CD4-positive, alpha-beta T cell treated with Interleukin-6 at 100 ng/mL for 8 hours (primary cell): ENCODE measurements around the gene CD302.
"Not testable (repeated sequence)": the region's sequence is repeated elsewhere in the genome, so short reads cannot be mapped to it uniquely, and the experiment has no call there.

ENCODE experiments used
- DNase-seq: peaks from one replicate; pipeline ENCODE4 v3.0.0-alpha.2; 2020; ENCODE audit warnings: mixed read lengths, low spot score

CD302 gene, protein sequence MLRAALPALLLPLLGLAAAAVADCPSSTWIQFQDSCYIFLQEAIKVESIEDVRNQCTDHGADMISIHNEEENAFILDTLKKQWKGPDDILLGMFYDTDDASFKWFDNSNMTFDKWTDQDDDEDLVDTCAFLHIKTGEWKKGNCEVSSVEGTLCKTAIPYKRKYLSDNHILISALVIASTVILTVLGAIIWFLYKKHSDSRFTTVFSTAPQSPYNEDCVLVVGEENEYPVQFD

DNA sequence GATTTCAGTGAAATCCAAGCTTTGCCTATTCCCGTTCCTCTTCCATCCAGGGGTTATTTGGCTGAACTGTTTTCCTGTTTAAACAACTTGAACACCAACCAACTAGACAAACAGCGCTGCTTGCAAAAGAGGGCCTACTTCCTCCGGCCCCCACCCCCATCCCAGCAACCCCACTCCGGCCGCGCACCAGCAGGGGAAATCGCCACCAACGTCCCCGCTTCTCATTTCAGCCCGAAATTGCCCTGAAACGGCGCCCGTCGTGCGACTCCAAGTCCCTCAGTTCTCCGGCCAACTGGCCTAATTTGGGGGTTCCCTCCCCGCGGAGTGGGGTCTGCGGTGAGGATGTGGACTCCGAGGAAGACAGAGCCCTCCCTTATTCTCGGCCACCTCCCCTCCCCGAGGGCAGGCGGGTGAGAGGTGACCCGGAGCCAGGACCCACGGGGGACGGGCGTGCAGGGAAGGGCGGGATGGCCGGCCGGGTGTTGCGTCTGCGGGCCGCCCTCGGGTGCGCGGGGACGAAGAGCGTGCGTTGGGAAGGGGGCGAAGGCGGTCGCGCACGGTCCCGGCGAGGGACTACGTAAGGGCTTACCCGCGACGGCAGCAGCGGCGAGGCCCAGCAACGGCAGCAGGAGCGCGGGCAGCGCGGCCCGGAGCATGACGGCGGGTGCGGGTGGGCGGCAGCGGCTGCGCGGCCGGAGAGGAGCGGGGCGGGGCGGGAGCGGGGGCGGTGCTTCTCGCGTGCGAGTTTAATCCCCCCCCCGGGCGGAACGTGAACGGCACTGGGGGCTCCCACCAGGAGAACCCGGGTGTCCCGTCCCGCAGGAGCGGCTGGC is at the start of gene CD302:
Gene CD302, minus strand, starts transcription at position 666 of the 833 bp plus-strand sequence. Its CDS starts 10 bp downstream, at position 656.
- no peak for DNase-seq

GRCh38 chr2:159846564-159846963 is 48.6 kb upstream of the CD302 start:
- DNase-seq, result no peak

- no peak for DNase-seq
These were observed 42.6 kb upstream of the CD302 start for GRCh38 chr2:159840616-159841015.

GRCh38 chr2:159832858-159833257 is 34.9 kb upstream of the CD302 start:
- DNase-seq, result no peak

- DNase-seq, result no peak
These were observed 34.0 kb upstream of the CD302 start for GRCh38 chr2:159832026-159832425.

DNA sequence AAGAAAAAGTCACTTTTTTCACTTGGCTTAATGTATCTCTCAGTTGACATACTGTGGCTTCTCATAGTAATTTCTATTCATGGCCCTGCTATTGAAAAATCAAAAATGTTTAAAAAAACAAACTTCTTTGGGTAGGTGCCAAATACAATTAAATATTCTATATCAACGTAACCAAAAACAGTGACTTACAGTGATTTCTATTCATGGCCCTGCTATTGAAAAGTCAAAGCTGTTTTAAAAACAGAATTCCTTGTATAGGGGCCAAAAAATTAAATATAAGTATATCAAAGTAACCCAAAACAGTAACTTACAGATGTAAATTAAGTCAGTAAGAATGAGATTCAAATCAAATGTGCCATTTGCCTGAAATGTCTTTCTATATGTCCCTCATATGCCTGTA is 31.4 kb upstream of the CD302 start:
- DNase-seq, result no peak

DNA sequence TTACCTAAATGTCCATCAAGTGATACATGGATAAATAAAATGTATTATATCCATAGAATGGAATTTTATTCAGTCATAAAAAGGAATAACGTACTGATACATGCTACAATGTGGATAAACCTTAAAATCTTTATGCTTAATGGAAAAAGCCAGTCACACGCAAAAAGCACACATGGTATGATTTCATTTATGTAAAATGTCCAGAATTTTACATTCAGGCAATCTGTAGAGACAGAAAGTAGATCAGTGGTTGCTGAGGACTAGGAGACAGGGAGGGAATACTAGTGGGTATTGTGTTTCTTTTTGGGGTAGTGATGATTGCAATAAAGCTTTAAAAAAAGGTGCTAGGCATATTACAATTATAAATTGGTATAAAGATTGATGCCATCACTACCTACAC is 30.7 kb upstream of the CD302 start:
- no peak for DNase-seq

DNA sequence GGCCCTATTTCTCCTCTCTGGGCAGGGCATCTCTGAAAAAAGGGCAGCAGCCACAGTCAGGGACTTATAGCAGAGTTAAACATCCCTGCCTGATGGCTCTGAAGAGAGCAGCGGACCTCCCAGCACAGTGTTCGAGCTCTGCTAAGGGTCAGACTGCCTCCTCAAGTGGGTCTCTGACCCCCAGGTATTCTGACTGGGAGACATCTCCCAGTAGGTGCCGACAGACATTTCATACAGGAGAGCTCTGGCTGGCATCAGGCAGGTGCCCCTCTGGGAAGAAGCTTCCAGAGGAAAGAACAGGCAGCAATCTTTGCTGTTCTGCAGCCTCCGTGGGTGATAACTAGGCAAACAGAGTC is 24.4 kb upstream of the CD302 start:
- DNase-seq, result not testable (repeated sequence)

DNA sequence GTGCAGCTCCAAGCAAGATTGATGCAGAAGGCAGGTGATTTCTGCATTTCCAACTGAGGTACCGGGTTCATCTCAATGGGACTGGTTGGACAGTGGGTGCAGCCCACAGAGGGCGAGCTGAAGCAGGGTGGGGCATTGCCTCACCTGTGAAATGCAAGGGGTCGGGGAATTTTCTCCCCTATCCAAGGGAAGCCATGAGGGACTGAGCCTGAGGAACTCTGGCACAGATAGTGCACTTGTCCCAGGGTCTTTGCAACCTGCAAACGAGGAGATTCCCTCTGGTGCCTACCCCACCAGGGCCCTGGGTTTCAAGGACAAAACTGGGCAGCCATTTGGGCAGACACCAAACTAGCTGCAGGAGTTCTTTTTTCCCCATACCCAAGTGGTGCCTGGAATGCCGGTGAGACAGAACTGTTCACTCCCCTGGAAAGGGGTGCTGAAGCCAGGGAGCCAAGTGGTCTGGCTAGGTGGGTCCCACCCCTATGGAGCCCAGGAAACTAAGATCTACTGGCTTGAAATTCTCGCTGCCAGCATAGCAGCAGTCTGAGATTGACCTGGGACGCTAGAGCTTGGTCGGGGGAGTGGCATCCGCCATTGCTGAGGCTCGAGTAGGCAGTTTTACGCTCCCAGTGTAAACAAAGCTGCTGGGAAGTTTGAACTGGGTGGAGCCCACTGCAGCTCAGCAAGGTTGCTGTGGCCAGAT is 23.9 kb upstream of the CD302 start:
- not testable (repeated sequence) for DNase-seq

DNA sequence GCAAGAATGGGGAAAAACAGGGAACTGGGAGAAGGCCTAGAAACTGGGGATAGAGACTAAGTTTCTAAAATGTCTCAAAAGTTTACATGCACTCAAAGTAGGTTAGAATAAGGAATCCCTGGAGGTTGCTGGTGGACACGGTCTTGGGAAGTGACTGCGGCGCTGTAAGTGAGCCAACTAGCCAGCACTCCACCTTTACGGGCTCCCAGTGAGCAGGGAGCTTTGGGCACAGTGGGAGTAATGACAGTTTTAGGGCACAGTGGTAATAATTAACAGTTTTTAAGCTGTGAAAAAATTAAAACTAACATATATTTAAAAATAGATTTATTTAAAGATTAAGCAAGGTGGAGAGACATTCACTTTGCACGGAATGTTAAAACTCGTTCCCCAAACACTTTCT is 20.9 kb upstream of the CD302 start:
- no peak for DNase-seq

- DNase-seq, result no peak
These were observed 19.3 kb upstream of the CD302 start for GRCh38 chr2:159817283-159817682.

GRCh38 chr2:159811232-159811631 is 13.2 kb upstream of the CD302 start:
- no peak for DNase-seq

GRCh38 chr2:159808032-159808425 is 10.0 kb upstream of the CD302 start:
- DNase-seq, result no peak

GRCh38 chr2:159807183-159808031 is 9.4 kb upstream of the CD302 start:
- DNase-seq, result no peak

DNA sequence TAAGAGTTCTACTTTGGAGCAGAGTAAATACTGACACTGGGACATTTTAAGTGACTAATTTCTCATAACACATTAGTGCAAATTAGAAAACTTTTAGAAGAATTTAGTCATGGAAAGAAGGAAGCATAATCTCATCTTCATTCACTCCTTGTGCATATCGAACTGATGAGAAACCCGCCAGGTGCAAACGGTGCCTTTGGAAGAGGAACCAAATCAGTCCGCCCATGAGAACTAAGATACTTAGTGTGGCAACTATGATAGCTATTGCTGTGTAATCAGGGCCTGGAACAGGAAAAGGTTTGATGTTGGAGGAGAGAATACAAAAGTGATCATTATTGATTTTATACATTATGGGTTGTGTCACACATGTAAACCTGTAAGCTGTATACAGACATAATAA is 6.9 kb upstream of the CD302 start:
- no peak for DNase-seq

GRCh38 chr2:159803235-159803962 is 5.4 kb upstream of the CD302 start:
- no peak for DNase-seq

GRCh38 chr2:159802673-159803072 is 4.7 kb upstream of the CD302 start:
- DNase-seq, result no peak

DNA sequence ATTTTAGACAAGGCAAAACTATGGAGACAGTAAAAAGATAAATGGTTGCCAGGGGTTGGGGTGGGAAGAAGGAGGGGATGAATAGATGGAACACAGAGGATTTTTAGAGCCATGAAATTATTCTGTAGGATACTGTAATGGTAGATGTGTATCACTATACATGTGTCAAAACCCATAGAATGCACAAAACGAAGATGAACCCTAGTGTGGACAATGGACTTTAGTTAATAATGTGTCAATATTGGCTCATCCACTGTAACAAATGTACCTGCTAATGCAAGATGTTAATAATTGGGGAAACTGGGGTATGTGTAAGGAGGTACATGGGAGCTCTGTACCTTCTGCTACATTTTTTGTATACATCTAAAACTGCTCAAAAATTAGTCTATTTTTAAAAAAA is 1.8 kb upstream of the CD302 start:
- DNase-seq, result no peak

DNA sequence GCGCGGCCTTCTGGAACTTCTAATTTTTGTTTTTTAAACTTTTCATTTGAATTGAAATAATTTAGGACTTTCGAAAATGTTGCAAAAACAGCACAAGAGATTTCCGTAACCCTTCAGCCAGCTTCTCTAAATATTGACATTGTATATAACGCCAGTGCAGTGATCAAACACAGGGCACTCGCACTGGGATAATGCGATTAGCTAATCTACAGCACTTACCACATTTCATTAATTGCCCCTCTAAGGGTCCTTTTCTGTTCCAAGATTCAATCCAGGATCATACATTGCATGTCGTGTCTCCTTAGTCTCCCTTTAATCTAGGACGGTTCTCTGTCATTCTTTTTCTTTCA is 343 bp upstream of the CD302 start:
- DNase-seq, result no peak

- DNase-seq, result no peak
These were observed 824 bp downstream of the CD302 start for GRCh38 chr2:159797225-159797542.

DNA sequence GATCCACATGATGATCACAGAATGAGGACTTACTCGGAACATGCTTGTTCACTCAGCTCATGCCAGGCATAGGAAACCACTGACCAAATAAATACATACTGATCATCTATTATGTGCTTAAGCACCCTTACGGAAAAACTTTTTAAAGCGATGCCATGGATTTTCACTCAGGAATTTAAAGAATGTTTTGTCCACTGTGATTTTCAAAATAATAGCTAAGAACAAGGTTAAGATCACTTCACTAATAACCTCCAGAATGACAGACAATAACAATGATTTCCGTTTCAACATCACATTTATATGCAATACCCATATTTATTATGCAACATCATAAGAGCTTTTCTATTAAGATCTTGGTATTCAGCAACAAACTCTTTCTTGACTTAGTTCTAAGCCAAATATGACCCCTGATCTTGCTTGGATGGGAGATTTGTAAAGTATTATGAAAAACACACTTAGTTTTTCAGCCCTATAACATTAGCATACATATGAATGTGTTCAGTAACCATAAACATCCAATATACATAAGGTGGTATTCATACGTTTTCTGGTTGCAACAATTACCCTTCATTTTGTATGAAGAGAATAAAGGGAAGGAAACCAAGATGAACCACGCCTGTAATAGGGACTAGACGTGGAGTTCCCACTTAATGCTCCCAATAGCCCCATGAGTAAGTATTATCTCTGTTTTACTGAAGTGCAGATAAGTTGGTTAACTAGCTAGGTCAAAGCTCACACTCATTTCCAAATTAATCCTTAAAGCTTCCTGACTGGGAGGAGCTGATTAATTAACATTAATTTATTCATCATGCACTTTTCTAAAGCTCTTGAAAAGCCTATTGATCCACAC is 1.9 kb downstream of the CD302 start:
- no peak for DNase-seq
